HG02973 (cell line): ENCODE results near the gene OSBPL6.
"Not testable (repeated sequence)": the region's sequence is repeated elsewhere in the genome, so short reads cannot be mapped to it uniquely, and the experiment has no call there.

Experiments
- ATAC-seq: cut with Tn5 transposase; IDR thresholded peaks from one replicate; pipeline ENCODE4 v1.9.1; 2021; ENCODE audit warnings: moderate library complexity; ENCODE audit not compliant: unreplicated experiment

OSBPL6 gene

DNA sequence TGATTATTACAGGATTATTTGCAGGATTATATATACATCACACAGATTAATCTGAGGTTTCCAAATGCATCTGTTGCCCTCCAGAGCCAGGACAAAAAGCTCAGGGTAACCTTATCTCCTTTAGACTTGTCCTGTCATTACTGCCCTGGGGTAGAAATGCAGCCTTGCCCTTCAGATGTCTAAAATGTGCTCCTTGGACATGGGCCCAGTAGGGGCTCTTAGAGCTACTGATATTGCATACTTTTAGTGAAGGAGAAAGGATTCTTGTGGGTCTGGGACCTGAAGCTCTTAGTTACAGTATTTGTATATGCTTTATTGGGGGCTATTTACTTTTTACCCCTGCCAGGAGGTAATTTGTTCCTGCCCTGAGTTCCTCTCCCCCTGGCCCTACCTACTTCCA is 200.5 kb downstream of the OSBPL6 start:
- no peak for ATAC-seq

DNA sequence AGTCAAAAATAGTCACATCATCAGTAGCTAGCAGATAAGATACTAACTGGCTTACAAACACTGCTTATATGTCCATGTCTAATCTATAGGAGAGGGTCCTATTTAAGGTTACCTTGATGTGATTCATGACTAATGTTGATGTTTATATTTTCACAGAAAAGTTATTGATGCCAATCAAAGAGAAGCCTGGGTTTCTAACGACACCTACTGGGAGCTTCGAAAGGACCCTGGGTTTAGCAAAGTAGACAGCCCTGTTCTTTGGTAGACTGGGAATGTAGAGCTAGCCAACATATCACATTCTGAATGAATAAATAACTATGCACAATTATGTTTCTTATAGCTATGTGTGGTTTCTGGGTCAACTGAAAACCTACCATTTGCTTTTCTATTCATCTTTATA is 201.0 kb downstream of the OSBPL6 start:
- ATAC-seq, result no peak

DNA sequence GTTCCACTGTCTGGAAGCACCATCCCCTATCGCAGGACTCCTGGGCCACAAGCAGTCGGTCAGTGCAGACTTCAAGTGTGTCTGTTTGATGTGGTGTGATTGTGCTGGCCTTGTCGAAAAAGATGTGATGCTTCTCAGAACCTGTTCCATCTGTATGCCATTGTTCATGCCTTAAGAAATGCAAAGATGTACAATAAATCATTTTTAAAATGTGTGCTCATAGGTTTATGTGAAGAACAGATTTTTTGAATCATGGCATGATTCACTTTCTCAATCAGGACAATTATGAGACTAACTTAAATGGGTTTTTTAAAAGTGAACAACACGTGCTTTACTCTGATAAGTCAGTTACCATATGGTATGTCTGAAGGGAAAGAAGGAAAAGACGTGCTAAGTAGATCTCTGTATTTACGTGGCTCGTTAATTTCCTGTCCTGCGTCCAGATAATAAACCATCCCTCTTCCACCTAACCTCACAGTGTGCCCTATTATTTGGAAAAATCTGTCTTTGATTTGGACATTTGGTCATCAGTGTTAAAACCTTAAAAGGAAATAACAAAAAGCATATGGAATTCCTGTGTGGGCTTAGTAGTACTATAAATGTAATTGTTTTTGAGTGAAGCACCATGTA is 201.7 kb downstream of the OSBPL6 start:
- no peak for ATAC-seq

DNA sequence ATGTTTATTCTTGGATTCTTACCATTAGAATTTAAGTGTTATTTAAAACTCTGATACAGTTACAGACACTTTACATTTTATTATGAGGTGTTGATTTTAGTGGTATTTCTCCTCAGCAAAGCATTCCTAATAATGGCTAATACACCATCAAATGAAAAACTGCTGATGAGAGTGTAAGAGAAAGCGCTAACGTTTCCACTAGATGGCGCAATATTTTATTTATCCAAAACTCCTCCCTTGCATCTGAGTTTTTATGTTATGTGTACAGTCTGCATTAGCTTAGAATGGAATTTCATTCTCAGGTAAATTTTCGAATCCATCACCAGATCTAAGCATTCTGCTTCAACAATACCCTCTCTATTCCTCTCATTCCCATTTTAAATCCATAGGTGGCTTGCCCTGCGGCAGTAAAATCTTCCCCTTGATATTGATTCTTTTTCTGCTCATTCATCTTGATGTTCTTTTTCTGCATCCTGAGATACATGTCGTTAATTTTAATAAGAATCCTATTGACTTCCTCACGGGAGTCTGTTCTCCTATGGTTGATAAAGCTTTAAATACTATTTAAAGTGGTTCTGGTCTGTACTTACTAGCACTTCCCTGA is 202.8 kb downstream of the OSBPL6 start:
- ATAC-seq, result peak; percentile 89

DNA sequence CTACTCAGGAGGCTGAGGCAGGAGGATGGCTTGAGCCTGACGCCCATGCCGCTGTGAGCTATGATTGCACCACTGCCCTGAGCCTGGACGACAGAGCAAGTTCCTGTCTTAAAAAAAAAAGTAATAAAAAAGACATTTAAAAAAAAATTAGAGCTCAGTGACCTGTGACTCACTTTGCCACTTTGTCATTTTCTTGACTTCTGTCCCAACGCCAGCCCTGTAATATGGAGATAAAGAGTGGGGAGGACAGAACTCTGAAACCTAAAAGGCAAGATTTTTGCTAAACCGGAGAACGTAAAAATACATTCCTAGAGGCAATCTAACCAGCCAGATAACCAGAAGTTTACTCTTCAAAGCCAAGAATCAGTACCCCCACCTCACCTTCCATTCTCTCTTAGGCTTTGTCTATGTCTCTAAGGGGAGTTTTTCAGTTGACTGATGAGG is 207.7 kb downstream of the OSBPL6 start:
- no peak for ATAC-seq

DNA sequence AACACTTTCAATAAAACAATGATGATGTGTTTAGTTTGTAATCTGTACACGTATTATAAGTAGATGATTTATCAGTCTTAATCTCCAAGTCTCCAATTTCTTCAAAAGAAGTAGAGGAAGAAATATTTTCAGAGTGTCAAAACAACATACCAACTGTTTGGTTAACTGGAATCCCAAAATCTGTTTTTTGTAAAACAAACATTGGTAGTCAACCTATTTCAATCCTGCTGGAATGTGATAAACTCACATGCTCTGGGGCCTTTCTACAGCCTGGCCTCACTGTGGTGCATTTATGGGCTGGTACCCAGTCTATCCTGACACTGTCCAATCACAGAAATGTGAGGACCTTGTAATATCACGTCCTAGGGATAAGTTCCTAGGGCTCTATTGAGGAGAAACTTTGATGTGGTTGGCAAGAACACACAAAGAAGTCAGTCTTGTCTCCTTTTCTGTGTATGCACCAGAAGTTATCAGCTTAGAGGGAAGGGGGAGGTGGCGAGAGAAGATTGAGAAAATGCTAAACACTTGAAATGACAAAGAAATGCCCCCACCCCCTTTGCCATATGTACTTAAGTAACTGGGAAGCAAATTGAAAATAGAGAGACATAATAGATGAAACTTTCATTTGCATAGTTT is 209.5 kb downstream of the OSBPL6 start:
- ATAC-seq, result peak; percentile 29

DNA sequence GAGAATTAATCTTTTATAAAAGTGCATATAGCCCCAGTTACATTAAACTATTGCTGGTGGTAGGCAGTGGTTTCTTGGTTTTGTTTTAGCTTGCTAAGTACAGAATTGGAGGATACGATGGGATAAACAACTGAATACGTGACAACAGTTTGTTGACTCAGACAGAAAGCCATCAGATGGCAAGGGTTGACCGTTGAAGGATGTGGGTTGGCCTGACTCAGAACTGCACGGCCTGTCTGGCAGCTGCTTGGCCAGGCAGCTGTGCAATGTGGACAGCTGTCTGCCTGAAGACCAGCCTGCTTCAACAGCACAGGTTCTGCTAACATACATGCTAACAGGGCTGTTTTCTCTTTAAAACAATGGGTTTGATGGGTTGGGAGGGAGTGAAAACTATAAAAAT is 210.1 kb downstream of the OSBPL6 start:
- ATAC-seq, result peak; percentile 100

DNA sequence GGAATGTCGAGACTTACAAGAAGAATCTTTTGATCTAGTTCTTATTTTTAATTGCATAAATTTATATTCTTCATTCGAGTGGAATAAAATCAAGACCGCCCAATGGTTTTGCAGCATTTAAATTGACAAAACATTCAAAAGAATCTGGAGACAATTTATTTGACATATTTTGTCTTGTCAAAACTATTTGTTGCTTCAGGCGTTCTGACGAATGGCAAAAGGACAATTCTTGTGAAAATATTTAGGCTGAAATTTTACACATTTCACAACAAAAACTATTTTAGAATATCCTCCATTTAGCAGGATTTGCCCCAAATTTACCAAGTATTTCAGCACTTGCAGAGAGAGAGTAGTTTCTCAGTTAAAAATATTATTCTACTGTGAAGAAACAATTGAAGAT is 214.9 kb downstream of the OSBPL6 start:
- ATAC-seq, result no peak

DNA sequence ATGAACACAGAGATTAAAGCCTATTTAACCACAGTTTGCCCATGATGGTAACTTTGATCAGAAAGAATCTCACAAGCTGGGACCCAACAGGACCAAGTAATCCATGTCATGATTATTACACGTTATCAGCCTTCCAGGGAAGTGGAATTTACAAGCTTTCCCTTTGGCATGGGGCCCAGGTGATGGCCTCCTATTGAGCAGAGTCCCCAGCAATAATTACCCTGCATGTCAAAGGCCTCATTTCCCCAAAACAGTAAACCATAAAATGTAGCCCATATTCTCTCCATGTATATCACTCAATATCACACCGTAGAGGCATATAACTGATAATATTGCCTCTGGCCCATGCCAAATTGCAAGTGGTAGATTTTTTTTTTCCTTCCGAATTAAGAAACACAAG is 217.7 kb downstream of the OSBPL6 start:
- no peak for ATAC-seq

DNA sequence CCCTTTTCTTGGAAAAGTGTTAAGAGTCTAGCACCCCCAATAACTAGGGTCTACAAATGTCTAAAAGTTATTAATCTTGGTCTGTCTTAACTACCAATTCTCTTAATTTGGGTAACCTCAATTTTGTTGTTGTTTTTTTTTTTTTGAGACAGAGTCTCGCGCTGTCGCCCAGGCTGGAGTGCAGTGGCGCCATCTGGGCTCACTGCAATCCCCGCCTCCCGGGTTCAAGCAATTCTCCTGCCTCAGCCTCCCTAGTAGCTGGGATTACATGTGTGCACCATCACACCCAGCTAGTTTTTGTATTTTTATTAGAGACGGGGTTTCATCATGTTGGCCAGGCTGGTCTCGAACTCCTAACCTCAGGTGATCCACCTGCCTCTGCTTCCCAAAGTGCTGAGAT is 218.1 kb downstream of the OSBPL6 start:
- not testable (repeated sequence) for ATAC-seq

DNA sequence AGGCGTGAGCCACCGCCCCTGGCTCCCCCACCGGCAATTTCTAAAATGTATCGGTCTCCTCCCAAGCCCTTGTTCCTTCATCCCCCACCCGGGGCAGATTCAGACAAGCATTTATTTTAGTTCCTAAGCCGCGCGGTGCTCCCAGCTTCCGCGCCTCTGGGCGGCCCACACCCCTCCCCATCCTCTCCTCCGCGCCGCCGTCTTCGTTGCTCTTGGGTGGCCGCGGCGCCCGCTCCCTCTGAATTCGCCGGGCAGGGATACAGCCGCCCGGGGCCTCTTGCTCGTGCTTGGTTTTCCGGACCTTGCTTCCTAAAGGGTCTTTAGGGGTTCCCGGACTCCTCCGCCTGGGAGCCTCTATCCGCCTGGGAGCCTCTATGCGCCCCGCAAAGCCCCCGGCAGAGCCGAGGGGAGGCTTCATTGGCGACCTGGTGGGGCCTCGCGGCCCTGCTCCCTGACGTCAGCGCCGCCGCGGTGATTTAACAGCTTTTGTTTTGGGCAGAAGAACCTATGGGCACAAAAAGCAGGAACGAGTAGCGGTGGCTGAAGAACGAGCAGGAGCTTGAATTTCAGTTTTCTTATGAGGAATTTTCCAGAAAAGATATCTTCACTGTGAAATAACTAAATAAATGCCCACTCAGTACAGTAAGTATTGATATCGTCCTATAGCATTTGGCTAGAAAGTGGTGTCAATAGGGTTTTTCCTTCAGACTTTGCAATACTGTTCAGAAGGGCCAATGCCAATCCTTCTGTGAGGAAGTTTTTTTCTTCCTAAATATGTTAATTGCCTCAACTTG is 219.4 kb downstream of the OSBPL6 start:
- peak; percentile 72 for ATAC-seq

DNA sequence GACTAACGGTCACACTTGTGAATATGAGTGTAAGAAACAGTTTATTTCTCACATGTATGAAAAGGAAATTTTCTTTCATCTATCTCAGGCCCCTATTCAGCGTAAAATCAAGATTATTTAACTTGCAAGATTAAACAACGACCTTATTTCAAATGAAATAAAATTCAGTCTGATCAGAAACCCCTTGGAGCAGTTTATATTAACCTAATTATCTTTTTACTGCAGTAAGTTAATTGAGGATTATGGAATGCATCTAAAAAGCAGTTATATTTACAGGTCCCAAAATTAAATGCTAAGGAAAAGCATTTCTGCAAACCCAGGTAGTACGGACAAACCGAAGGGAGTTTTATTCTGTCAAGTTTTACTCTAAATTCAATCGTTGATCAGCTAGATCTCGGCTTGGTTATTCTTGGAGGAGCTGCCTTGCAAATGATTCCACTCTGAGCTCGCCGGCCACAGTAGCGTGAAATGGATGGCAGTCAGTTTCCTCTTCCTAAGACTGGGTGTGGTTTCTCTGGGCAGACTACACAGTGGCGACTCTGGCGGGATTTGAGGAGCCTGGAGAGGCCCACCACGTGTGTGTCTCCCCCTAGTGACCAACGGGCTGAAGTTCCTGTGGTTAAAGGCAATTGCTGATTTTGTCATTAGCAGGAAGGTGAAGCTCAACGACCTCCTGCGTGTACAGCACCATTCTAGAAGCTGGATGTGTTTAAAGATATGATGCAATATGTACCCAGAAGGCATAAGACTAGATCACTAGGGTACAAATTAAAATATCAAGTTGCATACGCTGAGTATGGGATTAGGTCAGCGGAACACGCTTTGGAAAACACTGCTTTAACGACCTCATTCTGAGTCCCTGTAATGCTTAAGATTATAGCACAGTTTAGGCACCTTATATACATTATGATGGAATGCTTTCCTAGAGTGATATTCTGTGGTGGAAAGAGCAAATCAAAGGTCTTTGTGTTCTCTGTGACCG is 220.2 kb downstream of the OSBPL6 start:
- peak; percentile 82 for ATAC-seq

DNA sequence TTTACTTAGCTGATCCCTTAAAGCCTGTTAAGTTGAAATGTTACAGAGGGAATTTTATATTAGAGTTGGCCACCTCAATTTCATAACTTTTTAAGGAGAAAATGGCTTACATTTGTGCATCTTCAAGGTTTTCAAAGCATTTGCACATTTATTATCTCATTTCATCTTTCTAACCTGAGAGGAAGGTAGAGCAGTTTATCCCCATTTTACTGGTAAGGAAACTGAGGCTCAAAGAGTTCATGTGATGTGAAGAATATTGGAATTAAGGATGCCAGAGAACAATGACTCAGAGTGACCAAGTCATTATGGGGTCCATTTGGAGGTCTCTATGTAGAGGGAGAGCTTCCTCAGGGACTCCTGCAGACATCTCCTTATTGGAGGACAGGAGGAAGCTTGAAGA is 221.7 kb downstream of the OSBPL6 start:
- ATAC-seq, result no peak

DNA sequence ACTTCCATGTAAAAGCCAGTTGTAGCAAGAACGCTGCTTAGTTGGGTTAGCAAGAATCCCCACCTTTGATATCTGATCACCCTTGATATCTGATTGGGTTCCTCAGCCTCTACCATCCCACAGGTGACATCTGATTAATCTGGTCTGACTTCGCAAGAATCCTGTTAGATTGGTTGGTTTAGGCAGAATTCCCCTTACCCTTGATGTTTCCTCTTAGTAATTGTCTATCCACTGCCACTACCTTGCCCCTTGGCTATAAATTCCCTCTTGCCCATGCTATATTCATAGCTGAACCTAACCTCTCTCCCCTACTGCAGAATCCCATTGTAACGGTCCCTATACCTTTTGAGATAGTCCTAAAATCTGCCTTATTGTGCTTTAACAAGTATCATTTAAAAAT is 223.6 kb downstream of the OSBPL6 start:
- no peak for ATAC-seq

DNA sequence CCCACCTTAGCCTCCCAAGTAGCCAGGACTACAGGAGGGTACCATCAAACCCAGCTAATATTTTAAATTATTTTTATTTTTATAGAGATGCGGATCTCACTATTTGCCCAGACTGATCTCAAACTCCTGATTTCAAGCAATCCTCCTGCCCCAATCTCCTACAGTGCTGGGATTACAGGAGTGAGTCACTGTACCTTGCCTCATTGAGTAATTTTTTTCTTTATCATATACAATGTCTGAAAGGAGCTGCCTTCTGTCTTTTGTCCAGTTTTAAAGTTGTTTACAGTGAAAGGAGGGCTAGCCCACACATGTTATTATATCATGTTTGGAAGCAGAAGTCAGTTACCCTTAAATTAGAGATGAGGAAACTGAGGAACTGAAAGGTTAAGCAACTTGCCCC is 224.1 kb downstream of the OSBPL6 start:
- no peak for ATAC-seq

DNA sequence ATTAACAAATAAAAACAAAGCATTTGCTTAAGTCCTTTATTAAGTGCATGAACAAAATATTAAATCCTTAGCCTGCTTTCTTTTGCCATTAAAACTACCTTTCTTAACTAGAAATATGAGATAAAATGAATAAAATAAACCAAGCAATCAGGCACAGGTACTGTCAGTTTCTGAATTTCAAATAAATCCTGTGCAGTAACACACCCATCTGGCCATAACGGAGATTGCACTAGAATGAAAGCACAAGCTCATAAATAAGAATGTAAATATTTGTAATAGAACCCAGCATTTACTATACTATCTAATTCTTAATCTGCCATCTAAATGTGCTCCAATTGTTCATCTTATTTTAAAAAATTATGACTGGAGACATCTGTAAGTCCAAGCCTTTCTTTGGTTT is 224.8 kb downstream of the OSBPL6 start:
- no peak for ATAC-seq

DNA sequence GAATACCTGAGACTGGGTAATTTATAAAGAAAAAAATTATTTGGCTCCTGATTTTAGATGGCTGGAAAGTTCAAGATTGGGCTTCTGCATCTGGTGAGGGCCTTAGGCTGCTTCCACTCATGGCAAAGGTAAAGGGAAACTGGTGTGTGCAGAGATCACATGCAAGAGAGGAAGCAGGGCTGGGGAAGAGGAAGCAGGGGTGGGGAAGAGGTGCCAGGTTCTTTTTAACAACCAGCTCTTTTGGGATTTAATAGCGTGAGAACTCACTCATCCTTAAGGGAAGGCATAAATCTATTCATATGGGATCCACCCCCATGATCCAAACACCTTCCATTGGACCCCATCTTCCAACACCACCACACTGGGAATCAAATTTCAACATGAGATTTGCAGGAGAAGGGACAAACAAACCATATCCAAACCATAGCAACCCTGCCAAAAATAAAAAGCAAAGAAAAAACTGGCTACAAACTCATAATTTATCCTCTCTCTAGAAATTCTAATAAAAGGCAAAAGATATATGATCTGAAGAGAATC is 226.2 kb downstream of the OSBPL6 start:
- ATAC-seq, result no peak

DNA sequence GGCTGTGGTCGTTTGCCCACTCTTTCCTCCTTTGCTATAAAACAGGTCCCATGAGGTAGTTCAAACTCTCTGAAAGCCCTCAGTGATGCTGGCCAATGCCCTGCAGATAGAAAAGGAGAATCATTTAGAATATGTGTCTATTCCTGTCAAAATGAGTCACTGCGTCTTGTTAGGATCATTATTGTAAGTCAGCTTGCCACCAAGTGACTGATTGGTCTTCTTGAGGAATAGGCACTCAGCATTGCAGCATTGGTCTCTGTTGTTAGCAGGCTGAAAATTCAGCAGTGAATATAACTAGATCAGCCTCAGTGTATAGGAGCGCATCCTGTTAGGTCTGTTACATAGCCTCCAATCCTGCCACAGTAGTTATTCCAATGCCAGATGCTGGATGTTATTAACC is 227.8 kb downstream of the OSBPL6 start:
- ATAC-seq, result no peak

DNA sequence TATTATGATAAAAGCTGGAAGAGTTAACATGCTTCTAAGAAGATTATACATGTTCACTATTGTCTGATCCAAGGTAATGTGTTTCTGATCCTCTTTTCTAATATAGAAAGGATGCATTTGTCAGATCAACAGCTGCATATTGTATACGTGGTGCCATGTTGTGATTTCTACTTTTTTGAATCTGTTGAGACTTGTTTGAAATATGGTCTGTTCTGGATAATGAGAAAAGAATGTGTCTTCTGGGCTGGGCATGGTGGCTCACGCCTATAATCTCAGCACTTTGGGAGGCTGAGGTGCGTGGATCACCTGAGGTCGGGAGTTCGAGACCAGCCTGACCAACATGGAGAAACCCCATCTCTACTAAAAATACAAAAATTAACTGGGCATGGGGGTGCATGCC is 229.4 kb downstream of the OSBPL6 start:
- not testable (repeated sequence) for ATAC-seq

DNA sequence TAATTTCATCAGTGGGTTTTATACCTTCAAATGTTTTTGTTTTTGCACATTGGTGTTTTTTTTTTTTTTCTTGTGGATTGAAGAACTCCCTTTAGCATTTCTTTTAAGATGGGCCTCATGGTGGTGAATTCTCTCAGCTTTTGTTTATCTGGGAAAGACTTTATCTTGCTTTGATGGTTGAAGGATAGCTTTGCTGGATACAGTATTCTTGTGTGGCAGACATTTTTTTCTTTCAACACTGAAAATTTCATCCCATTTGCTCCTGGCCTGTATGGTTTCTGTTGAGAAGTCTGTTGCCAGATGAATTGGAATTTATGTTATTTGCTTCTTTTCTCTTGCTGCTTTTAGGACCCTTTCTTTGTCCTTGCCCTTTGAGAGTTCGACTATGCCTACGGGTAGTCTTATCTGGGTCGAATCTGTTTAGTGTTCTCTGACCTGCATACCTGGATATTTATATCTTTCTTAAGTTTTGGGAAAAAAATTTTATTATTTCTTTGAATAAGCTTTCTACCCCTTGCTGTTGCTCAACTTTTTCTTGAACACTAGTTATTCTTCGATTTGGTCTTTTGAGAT is 231.0 kb downstream of the OSBPL6 start:
- no peak for ATAC-seq
